HG03175 (cell line): Measurements from ENCODE around the gene RPS5.

Experiments
- ATAC-seq: cut with Tn5 transposase; IDR thresholded peaks from one replicate; pipeline ENCODE4 v1.9.1; 2021; ENCODE audit warnings: mild to moderate bottlenecking, moderate library complexity; ENCODE audit not compliant: unreplicated experiment

RPS5 gene

DNA sequence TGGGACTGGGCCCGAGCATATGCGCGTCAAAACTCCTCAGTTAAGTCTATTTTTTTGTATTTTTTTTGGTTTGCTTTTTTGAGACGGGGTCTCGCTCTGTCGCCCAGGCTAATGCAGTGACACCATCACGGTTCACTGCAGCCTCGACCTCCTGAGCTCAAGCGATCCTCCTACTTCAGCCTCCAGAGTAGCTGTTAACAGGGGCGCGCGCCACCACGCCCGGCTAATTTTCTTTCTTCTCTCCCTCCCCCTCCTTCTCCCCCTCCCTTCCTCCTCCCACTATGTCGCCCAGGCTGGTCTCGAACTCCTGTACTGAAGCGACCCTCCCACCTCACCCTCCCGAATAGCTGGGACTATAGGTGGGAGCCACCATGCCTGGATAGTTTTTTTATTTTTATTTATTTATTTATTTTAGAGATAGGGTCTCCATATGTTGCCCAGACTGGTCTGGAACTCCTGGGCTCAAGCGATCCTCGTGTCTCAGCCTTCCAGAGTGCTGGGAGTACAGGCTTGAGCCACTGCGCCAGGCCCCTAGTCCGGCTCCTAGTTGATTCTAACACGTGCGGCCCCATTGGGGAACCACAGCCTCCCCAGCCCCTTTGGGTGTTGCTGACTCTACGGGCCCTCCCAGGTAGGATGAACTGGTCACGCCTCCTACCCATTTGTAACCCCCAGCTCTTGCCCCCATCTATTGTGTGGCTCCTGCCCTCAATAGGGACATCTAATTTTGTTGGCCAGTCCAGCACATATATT is 5.4 kb upstream of the RPS5 start:
- ATAC-seq, result no peak

DNA sequence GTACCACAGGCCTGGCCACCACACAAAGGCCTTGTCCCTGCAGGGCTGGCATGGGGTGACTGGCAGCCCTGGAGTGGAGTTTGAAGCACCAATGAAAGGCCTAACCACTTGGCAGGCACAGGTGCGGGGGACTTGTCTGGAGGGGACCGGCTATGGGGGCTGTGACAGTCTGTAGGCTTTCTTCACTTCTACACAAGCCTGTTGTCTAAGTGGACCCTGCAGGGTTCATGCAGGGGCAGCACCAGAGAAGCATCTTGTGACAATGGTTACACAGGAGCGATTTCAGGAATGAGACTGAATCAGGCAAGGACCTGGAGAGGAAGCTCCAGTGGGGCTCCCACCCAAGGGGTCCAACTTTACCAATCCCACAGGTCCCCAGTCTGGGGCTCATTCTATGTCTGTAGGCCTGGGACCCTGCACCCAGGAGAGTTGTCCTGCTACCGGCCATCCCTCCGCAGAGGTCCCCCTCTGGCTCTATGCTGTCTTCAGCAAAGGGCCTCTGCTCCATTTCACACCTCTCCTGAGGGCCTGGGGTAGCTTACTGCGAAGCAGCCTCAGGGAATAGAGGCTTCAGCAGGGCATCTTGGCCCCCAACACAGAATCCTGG is 4.0 kb upstream of the RPS5 start:
- no peak for ATAC-seq

DNA sequence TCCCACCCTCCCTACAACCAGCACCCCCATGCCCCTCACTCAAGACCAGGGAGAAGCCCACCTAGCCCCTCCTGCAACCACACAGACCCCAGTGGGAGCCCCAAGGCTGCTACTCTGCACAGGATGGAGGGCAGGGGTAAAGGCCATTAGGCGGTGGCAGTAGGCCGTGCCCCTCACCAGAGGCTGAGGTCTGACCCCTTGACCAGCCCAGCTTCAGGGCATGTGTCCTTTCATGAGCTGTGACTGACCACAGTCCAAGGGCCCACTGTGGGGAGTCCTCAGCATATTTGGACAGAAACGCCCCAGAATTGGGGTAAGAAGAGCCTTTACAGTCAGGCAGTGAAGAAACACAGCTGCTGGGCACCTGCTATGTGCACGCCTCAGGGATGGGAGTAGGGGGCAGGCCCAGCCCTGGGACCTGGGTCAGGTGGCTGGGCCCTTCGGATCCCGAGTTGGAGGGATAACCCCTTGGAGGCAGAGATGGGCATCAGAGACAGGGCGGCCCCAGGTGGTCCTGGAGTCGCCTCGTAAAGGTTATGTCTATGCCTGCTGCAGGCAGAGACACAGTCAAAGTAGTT is 1.7 kb upstream of the RPS5 start:
- no peak for ATAC-seq

DNA sequence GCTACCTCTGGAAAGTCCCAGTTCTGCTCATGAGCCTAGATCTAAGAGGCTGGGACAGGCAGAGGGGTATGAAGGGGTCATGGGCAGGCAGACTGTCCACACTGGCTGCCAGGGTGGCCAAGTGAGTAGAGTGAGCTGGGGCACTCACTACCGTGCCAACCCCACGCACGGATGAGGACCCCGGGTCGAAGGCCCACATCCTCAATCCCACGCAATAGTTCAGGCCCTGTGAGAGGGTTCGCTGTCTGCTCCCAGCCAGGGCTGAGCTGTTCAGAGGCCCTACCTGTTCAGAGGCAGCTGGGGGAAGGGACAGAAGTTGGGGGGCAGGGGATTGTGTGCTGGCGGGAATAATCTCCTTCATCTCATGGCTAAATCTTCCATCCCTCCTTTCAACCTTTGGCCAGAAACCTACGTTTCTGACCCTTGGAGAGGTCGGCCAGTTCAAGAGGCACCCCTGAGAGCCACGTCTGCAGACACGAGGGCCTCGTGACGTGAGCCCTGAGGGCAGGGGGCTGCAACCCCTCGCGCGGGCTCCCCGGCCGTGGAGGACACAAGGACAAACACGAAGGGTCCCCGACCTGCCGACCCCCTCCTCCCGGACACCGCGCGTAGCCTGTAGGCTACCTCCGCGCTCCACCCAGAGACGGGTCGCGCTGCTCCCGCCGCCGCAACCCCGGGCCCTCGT is 1.0 kb upstream of the RPS5 start:
- peak; percentile 11 for ATAC-seq

DNA sequence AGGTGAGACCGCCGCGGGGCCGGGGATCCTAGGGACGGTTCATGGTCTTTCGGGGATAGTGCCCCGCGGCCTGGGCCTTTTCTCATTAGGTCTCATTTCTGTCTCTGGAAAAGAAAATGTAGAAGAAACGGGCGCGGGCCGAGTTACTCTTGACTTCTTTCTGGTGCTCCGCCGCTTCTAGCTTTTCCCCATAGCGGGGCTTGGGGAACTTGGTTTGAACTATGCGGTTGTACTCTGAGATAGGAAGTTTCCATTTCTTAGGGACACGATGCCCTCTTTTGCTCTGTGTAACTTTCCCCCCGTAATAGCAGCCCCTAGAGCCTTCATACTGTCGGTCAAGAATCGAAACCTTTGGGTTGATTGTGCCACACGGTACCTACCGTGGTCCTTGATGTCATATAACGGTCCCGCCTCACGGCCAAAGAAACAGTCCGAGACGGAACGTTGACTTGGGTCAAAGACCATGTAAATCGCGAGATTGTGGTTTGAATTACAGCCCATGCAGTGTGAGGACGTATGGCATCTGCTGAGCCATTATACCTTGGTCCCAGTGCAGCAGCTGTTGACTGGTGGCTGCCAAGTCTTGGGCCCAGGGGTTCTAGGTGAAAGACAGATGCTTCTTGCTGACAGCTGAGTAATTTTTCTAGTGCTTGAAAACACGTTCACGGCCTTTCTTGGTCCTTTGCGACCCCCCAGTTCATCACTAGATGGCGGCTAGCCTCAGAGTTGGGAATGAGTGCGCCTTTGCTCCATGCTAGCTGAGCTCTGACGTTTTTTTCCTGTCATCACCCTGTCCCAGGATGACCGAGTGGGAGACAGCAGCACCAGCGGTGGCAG is 487 bp downstream of the RPS5 start:
- ATAC-seq, result no peak

DNA sequence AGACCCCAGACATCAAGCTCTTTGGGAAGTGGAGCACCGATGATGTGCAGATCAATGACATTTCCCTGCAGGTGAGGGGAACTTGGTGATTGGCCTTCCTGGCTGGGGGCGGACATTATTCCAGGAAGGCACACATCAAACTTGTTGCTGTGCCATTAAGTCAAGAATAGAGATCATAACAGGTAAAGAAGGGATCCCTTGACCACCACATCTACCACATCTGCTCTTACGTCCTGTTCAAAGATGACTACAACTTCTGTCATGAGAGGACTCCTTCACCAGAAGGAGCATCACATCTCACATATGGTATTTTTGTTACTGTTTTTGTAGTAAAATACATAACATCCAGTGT is 1.1 kb downstream of the RPS5 start:
- no peak for ATAC-seq

DNA sequence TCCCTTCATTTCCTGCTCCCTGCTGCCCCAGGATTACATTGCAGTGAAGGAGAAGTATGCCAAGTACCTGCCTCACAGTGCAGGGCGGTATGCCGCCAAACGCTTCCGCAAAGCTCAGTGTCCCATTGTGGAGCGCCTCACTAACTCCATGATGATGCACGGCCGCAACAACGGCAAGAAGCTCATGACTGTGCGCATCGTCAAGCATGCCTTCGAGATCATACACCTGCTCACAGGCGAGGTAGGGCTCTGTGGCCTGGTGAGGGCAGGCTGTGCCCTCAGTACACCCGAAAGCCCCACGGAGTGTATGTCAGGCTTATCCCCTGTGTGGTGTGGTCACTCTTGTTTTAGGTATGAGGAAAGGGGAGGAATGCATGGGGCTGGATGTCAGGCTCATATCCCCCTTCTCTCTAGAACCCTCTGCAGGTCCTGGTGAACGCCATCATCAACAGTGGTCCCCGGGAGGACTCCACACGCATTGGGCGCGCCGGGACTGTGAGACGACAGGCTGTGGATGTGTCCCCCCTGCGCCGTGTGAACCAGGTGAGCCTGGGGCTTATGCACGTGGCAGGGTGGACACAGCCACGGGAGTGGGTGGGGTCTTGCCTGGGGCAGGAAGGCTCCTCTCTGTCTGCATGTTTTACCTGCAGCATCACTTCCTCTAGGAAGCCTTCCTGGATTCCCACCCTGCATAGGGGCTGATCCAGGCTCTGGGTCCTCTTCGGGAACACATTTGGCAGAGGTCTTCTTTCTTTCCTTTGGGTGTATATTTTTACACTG is 6.1 kb downstream of the RPS5 start:
- ATAC-seq, result no peak

DNA sequence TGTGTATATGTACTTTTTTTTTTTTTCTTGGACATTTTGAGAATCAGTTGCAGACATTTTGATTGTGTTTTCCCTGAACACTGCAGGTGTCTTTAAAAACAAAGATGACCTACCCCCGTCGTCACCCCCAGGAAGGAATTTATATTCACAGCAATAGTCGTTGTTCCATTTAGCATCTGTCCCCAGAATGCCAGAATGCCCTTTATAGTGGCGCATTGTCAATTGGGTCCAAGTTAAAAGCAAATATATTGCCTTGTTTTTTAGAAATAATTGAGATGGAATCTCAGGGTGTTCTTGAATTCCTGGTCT is 6.6 kb downstream of the RPS5 start:
- ATAC-seq, result no peak

DNA sequence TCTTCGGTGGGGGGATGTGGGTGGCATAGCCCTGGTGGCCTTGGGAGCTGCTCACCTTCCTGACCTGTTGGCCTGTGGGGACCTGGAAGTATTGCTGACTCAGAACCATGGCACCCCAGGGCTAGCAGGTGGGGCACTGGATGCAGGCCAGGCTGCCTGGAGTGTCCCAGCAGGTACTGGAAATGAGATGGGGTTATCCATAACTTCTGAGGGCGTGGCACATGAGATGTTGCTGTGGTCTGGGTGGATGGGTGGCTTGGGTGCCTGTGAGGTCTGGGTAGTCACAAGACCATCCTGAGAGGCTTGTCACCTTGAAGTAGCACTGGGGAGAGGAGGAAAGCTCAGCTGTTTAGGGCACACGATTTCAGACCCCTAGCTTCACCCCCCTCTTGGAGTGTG is 7.8 kb downstream of the RPS5 start:
- no peak for ATAC-seq

DNA sequence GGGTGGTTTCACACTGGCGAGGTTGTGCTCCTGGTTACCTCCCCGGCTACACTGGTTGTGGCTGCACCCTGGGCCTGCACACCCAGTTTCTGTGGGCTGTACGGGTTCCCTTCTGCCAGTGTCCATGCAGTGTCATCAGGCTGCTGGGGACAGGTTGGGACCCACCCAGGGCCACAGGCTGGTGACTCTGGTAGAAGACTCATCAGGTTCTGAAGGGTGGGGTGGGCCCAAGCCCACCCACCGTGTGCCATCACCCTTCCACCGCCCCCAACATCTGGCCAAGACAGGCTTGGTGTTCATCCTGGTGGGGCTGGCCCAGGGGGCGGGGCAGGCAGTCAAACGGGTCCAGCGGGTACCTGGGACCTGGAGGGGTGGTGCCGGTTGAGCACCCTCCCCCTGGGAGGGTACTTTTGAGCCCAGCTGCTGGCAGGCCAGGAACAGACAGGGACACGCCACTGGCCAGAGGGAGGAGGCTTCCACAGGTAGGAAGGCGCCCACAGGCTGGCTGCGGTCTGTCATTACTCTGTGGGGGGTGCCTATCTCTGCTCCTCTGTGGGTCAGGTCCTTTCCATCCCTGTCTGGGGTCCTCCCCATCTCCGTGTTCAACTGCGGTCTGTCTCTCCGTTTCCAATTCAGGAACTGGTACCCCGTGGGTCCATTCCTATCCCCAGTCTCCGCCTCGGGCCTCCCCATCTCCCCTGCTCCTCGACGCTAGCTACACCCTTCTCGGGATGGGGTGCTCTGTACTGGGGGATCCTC is 8.3 kb downstream of the RPS5 start, which contains the start of gene RNF225:
Gene RNF225, plus strand, starts transcription at position 437 of the 759 bp plus-strand sequence. CDS start 434 bp downstream, outside the sequence.
- ATAC-seq, result no peak

DNA sequence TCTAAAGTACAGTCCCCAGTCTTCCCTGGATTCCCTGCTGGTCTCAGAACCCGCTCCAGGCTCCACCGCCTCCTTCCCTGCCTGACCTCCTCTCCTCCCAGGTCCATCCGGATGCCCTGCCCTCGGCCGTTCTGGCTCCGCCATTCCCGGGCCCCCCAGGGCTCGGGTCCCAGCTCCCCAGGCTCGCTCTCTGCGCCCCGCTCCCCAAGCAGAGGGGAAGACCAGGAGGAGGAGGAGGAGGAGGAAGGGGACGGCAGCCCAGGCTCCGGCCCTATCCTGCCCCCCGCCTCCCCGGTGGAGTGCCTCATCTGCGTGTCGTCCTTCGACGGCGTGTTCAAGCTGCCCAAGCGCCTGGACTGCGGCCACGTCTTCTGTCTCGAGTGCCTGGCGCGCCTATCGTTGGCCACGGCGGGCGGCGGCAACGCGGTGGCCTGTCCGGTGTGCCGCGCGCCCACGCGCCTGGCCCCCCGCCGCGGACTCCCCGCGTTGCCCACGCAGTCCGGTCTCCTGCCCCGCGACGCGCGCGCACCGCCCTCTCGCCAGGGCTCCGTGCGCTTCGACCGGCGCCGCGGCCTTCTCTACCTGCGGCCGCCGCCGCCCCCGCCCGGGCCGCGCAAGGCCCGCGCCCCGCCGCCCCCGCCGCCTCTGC is 9.0 kb downstream of the RPS5 start:
- ATAC-seq, result no peak

DNA sequence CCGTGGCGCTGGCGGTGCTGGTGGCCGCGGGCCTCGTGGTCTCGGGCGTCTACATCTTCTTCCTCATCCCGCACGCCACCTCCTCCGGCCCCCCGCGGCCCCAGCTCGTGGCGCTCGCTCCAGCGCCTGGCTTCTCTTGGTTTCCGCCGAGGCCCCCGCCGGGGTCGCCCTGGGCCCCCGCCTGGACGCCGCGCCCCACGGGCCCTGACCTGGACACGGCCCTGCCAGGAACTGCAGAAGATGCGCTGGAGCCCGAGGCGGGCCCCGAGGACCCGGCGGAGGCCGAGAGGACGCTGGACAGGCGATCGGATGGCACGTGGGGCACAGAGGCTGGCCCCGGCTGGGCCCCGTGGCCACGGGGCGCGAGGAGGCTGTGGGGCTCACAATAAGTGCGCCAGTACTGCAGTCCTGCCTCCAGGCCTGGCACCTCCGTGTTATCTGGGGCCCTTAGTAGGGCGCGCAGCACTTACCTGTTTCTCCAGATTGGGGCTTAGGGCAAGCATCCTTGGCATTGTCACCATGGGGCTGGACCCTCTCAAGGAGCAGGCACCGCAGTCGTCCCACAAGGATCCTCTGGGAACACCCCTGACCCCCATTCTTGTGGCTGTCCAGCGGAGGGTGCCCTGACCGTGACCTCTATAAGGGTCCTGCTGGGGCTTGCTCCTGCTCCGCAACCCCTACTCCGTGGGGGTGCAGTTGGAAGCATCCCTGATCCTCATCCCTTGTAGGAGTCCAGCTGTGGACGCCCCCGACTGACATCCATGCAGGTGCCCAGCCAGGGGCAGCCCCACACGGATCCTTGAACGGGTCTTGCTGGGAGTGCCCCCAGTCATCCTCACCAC is 9.8 kb downstream of the RPS5 start:
- ATAC-seq, result no peak

DNA sequence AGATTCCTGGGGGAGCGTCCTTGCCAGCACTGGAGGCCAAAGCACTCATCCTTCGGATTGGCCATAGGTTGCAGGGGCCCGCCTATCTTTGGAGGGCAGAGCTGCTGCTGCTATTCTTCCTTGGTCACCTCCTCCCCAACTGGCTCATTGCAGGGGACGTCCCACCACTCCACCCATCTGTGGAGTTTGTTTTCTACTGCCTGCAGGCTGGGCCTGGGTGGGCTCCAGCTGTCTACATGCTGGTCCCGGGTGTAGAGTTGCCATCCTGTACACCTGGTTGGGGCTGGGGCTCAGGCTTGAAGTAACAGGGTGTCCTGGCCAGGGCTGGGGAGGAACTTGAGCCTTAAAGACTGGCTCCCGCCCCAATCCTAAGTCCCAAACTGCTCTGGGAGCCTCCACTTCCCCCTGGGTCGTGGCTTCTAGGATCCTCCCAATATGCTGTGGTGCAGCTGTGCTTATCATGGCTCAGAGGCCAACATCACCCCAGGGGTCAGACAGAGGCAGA is 10.5 kb downstream of the RPS5 start:
- no peak for ATAC-seq

DNA sequence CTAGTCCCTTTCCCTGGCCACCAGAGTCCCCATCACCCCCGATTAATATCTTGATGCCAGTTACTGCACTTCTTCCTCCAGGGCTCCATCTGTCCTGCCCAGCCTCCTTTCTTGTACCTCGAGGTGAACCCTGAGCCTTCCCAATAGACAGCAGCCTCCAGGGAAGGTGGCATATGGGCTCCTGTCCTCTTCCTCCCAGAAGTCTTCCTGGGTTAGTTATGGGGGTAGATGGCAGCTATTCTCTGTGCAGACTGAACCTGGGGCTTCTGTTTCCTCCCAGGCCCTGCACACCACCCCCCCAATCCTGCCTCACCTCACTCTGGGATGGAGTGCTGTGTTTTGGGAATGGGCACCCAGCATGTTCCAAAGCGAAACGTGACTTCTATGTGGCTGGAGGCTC is 11.0 kb downstream of the RPS5 start:
- ATAC-seq, result no peak

DNA sequence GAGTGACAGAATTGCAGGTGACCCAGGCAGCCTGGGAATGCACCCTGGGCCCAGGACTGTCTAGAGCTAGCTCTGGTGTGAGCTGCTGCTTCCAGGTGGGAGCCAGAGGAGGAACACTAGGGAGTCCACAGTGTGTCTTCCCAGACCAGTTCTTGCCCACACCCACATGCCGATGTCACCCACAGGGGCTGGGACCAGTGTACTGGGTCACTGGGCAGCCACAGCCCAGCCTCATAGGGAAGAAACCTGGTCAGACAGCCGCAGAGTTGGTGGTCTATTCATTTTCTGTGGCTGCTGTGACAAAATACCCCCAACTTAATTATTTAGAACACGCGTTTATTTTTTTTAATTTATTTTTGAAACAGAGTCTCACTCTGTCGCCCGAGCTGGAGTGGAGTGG is 11.5 kb downstream of the RPS5 start:
- ATAC-seq, result no peak

DNA sequence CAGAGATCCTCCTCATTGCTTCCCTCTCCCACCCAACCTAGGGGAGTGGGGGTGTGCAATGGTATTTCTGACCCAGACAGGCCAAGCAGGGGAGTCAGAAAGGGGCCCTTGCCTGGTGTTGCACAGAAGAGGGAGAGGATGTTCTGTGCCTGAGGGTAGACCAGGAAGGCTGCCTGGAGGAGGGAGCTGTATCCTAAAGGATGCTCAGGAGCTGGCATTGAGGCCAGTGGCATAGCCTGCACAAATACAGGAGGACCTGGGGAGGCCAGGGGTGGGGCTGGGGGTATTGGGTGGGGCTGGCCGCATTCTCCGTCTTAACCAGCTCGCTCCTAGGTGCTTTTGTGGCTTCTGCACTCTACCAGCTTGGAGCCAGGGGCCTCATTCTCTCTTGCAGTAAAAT is 12.8 kb downstream of the RPS5 start:
- ATAC-seq, result no peak

DNA sequence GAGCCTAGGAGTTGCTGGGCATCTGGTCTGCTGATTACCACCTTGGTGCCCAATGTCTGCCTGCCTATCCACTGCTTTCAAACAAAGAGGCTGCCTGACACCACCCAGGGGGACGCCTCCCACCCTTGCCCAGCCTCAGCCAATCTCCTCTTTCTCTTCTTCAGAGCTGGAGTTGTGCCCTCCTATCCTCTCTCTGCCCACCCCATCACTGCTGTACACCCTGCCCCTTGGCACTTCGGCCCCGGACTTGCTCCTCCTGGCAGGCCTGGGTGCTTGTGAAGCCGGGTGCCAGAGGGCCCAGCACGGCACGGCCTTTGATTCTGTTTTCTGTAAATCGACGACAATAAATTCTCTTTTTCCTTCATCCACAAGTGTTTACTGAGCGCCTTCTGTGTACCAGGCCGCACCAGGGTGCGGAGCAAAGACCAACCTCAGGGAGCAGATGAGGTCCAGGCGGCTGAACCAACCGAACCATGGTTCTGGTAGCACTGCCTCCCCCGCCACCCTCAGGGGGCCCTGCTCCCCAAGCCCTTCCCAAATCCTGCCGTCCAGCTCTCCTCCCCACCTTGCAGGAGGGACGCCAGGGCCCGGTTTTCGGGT is 13.3 kb downstream of the RPS5 start:
- ATAC-seq, result no peak
